ENCODE data around the gene AVPR2. TPM values are rescaled to one million over a fixed set of nuclear protein-coding genes. Genes with fewer than 3 reads are reported as not detected.

AVPR2 gene
- total RNA-seq, 1 experiment from 2014 or later = not detected

GRCh38 chrX:153875391-153876111, 28.9 kb upstream of the AVPR2 start:
- Histone ChIP-seq H3K27me3 (ENCODE audit: insufficient read depth, low read length) (no peaks in the 10 kb centered on the region), H3K4me1 (ENCODE audit: control insufficient read depth in 1 of 2, insufficient read depth in 2 of 2, low read length in 2 of 2) (no peaks in the 10 kb centered on the region), H3K27ac (ENCODE audit: low read depth, low read length) (no peak overlapping the region), H3K79me2 (ENCODE audit: insufficient read depth, low read length) (no peaks in the 10 kb centered on the region), H3K4me3 (replicated peaks in 1 of 2; ENCODE audit: low read depth in 1 of 2, low read length in 2 of 2) (no peak overlapping the region), H3K9me3 (ENCODE audit: control insufficient read depth in 1 of 2, insufficient read depth in 1 of 2, low read depth in 1 of 2, low read length in 2 of 2) (no peaks in the 10 kb centered on the region), H3K36me3 (ENCODE audit: control insufficient read depth in 1 of 2, insufficient read depth in 2 of 2, low read length in 2 of 2) (no peaks in the 10 kb centered on the region), H3K9me2 (ENCODE audit: insufficient read depth) (no peaks in the 10 kb centered on the region), H3K4me2 (ENCODE audit: low read length) (no peak overlapping the region), H3K9ac (ENCODE audit: low read length) (no peak overlapping the region), H4K20me1 (ENCODE audit: insufficient read depth) (no peaks in the 10 kb centered on the region), H2AFZ (ENCODE audit: low read depth, low read length, poor library complexity, severe bottlenecking) (no peak overlapping the region)
- intact Hi-C loops (cut with micrococcal nuclease) = no loop called here
- ChIA-PET CTCF (no interaction called here), POLR2A (no interaction called here), RAD21 (ENCODE audit: low non-redundant PET in 1 of 2, low total read pairs in 2 of 2, uncharacterized antibody in 2 of 2, unreplicated experiment in 2 of 2) (no interaction called here)
- no TSS peak for BruUV-seq (replicated peaks)
- no peak for DNase-seq (ENCODE audit: low read depth, low spot score)
- TF ChIP-seq REST (IDR thresholded peaks at IDR 0.05; ENCODE audit: low read depth) = peak; percentile 96
- peak; percentile 83 for TF ChIP-seq SIN3A (IDR thresholded peaks at IDR 0.05; ENCODE audit: low read depth)
- TF ChIP-seq FOSL1 (IDR thresholded peaks at IDR 0.05; ENCODE audit: low read depth) = no peak
- no peak for TF ChIP-seq RAD21 (IDR thresholded peaks at IDR 0.05; ENCODE audit: low read depth)
- no peak for TF ChIP-seq JUND (IDR thresholded peaks at IDR 0.05)
- TF ChIP-seq, protein P1, sequence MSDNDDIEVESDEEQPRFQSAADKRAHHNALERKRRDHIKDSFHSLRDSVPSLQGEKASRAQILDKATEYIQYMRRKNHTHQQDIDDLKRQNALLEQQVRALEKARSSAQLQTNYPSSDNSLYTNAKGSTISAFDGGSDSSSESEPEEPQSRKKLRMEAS (IDR thresholded peaks at IDR 0.05) = peak; percentile 46; the same call in 1 of the 2 replicates
- no peak for TF ChIP-seq EZH2phosphoT487 (IDR thresholded peaks at IDR 0.05; ENCODE audit: borderline replicate concordance)
- no peak for TF ChIP-seq EZH2 (IDR thresholded peaks at IDR 0.05)
- TF ChIP-seq SP1 (IDR thresholded peaks at IDR 0.05; ENCODE audit: low read depth) = no peak
- TF ChIP-seq ZFX (IDR thresholded peaks at IDR 0.05) = no peak
- no peak for TF ChIP-seq POLR2A (IDR thresholded peaks at IDR 0.05; ENCODE audit: borderline replicate concordance, extremely low read depth, insufficient read depth, insufficient read length)
- TF ChIP-seq, protein P2, sequence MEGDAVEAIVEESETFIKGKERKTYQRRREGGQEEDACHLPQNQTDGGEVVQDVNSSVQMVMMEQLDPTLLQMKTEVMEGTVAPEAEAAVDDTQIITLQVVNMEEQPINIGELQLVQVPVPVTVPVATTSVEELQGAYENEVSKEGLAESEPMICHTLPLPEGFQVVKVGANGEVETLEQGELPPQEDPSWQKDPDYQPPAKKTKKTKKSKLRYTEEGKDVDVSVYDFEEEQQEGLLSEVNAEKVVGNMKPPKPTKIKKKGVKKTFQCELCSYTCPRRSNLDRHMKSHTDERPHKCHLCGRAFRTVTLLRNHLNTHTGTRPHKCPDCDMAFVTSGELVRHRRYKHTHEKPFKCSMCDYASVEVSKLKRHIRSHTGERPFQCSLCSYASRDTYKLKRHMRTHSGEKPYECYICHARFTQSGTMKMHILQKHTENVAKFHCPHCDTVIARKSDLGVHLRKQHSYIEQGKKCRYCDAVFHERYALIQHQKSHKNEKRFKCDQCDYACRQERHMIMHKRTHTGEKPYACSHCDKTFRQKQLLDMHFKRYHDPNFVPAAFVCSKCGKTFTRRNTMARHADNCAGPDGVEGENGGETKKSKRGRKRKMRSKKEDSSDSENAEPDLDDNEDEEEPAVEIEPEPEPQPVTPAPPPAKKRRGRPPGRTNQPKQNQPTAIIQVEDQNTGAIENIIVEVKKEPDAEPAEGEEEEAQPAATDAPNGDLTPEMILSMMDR (IDR thresholded peaks at IDR 0.05 in 2 of 3, conservative IDR thresholded peaks at IDR 0.05 in 1 of 3; ENCODE audit: borderline replicate concordance in 1 of 3, insufficient read depth in 1 of 3, low read depth in 2 of 3, low read length in 2 of 3) = no peak
- no peak for TF ChIP-seq ZBTB33 (IDR thresholded peaks at IDR 0.05; ENCODE audit: extremely low read depth, insufficient replicate concordance, low read length)
- peak; percentile 60 for ATAC-seq

All from HCT116 (cell line).